Measurements from ENCODE around the gene PET100. TPM values are rescaled to one million over a fixed set of nuclear protein-coding genes. Genes with fewer than 3 reads are reported as not detected.

The PET100 gene
- total and polyA plus RNA-seq, 2 donors from 2014 or later: 112 to 181 TPM

DNA sequence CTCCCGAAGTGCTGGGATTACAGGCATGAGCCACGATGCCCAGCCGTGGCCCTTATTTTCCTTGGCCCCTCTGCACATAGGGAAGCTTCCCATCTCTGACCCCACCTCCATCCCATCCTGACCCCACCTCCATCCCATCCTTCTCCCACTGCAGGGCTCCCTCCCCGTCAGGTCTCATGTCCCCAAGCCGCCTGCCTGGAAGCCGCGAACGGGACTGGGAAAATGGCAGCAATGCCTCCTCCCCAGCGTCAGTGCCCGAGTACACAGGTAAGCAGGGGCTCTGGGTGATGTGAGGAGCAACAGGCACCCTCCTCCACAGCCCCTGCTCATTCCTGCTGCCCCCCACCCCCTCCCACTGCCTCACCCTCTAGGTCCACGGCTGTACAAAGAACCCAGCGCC, 12.4 kb upstream of the PET100 start:
- FAIRE-seq (no peak), DNase-seq (no peak)
- intact Hi-C loops (cut with DNase I): no loop called here
- TF ChIP-seq, protein P1, sequence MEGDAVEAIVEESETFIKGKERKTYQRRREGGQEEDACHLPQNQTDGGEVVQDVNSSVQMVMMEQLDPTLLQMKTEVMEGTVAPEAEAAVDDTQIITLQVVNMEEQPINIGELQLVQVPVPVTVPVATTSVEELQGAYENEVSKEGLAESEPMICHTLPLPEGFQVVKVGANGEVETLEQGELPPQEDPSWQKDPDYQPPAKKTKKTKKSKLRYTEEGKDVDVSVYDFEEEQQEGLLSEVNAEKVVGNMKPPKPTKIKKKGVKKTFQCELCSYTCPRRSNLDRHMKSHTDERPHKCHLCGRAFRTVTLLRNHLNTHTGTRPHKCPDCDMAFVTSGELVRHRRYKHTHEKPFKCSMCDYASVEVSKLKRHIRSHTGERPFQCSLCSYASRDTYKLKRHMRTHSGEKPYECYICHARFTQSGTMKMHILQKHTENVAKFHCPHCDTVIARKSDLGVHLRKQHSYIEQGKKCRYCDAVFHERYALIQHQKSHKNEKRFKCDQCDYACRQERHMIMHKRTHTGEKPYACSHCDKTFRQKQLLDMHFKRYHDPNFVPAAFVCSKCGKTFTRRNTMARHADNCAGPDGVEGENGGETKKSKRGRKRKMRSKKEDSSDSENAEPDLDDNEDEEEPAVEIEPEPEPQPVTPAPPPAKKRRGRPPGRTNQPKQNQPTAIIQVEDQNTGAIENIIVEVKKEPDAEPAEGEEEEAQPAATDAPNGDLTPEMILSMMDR (IDR thresholded peaks at IDR 0.05; ENCODE audit: borderline replicate concordance, extremely low read depth, insufficient read depth): no peak
- Histone ChIP-seq H3K27ac (ENCODE audit: low read depth in 2 of 2, low read length in 2 of 2) (peak overlapping the region; percentile 36 to 97), H3K36me3 (ENCODE audit: control insufficient read depth in 2 of 3, insufficient read depth in 3 of 3, low read length in 3 of 3) (peaks cover 0 to 18% (median 11%) of the 10 kb centered on the region in 3 donors), H3K9ac (ENCODE audit: low read length in 3 of 3) (no peak overlapping the region), H3K4me1 (ENCODE audit: control insufficient read depth in 2 of 3, insufficient read depth in 2 of 3, low read depth in 1 of 3, low read length in 3 of 3) (peaks cover 0 to 27% (median 12%) of the 10 kb centered on the region in 3 donors), H3K4me3 (ENCODE audit: low read length in 3 of 3) (no peak overlapping the region), H3K27me3 (ENCODE audit: control insufficient read depth, insufficient read depth, low read length) (no peaks in the 10 kb centered on the region), H3K9me3 (ENCODE audit: control insufficient read depth in 2 of 3, insufficient read depth in 1 of 3, low read length in 3 of 3) (no peaks in the 10 kb centered on the region)

DNA sequence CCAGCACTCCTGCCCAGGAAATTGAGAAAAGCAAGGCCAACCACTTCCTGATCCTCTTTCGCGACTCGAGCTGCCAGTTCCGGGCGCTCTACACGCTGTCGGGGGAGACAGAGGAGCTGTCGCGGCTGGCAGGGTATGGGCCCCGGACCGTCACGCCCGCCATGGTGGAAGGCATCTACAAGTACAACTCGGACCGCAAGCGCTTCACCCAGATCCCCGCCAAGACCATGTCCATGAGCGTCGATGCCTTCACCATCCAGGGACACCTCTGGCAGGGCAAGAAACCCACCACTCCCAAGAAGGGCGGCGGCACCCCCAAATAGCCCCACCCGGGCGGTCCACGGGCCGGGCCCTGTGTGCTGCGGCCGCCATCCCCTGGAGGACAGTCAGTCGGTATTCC, 11.9 kb upstream of the PET100 start:
- Histone ChIP-seq H3K4me3 (ENCODE audit: low read length in 3 of 3) (no peak overlapping the region), H3K4me1 (ENCODE audit: control insufficient read depth in 2 of 3, insufficient read depth in 2 of 3, low read depth in 1 of 3, low read length in 3 of 3) (peaks cover 0 to 27% (median 12%) of the 10 kb centered on the region in 3 donors), H3K36me3 (ENCODE audit: control insufficient read depth in 2 of 3, insufficient read depth in 3 of 3, low read length in 3 of 3) (peaks cover under 1 to 23% (median 16%) of the 10 kb centered on the region in 3 donors), H3K9ac (ENCODE audit: low read length in 3 of 3) (peak overlapping the region in 1 of 3 donors; percentile 58), H3K27ac (ENCODE audit: low read depth in 2 of 2, low read length in 2 of 2) (peak overlapping the region; percentile 93 to 97), H3K9me3 (ENCODE audit: control insufficient read depth in 2 of 3, insufficient read depth in 1 of 3, low read length in 3 of 3) (no peaks in the 10 kb centered on the region), H3K27me3 (ENCODE audit: control insufficient read depth, insufficient read depth, low read length) (no peaks in the 10 kb centered on the region)
- TF ChIP-seq, protein P1 (IDR thresholded peaks at IDR 0.05; ENCODE audit: borderline replicate concordance, extremely low read depth, insufficient read depth): no peak
- no peak for DNase-seq
- intact Hi-C loops (cut with DNase I): no loop called here
- no peak for FAIRE-seq

DNA sequence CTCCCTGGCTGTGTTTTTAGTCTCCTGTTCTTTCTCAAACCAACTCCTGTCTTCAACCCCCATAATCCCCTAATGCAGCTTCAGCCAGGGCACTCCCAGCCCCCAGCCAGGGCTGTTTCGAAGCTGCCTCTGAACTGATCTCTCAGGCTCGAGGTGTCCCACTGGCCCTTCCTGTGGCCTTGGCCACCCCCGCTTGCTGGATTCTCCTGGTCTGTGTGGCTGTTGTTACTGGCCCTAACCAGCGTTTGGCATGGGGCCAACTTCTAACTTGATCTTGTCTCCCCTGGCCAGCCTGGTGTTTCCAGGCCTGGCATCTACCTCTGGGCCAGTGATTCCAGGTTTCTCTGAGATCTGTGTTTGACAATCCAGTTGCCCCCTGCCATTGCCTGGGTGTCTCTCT, 11.2 kb upstream of the PET100 start:
- DNase-seq (no peak), FAIRE-seq (no peak)
- Histone ChIP-seq H3K36me3 (ENCODE audit: control insufficient read depth in 2 of 3, insufficient read depth in 3 of 3, low read length in 3 of 3) (peaks cover 3 to 30% (median 20%) of the 10 kb centered on the region in 3 donors), H3K9ac (ENCODE audit: low read length in 3 of 3) (peak overlapping the region in 2 of 3 donors; percentile 41 to 58), H3K9me3 (ENCODE audit: control insufficient read depth in 2 of 3, insufficient read depth in 1 of 3, low read length in 3 of 3) (no peaks in the 10 kb centered on the region), H3K27me3 (ENCODE audit: control insufficient read depth, insufficient read depth, low read length) (no peaks in the 10 kb centered on the region), H3K4me3 (ENCODE audit: low read length in 3 of 3) (no peak overlapping the region), H3K4me1 (ENCODE audit: control insufficient read depth in 2 of 3, insufficient read depth in 2 of 3, low read depth in 1 of 3, low read length in 3 of 3) (peaks cover 0 to 27% (median 12%) of the 10 kb centered on the region in 3 donors), H3K27ac (ENCODE audit: low read depth in 2 of 2, low read length in 2 of 2) (peak overlapping the region; percentile 93 to 97)
- TF ChIP-seq, protein P1 (IDR thresholded peaks at IDR 0.05; ENCODE audit: borderline replicate concordance, extremely low read depth, insufficient read depth): no peak
- intact Hi-C loops (cut with DNase I): no loop called here
